Colonic mucosa (tissue), 4 donors: Measurements from ENCODE around the gene UNC93A. TPM values are rescaled to one million over a fixed set of nuclear protein-coding genes. Genes with fewer than 3 reads are reported as not detected.
"Not testable (repeated sequence)": the region's sequence is repeated elsewhere in the genome, so short reads cannot be mapped to it uniquely, and the experiment has no call there.

Source experiments
- DNase-seq: peaks from one replicate; pipeline ENCODE4 v3.0.0-alpha.2; 2020
- H3K27ac ChIP-seq: fragments of 200-600 bp; one replicate; pipeline ENCODE4 v1.8.0; 2021
- H3K27me3 ChIP-seq: fragments of 200-600 bp; one replicate; pipeline ENCODE4 v1.8.0; 2021
- H3K36me3 ChIP-seq: fragments of 200-600 bp; one replicate; pipeline ENCODE4 v1.8.0; 2021
- H3K4me1 ChIP-seq: fragments of 200-600 bp; one replicate; pipeline ENCODE4 v1.8.0; 2021; ENCODE audit warnings: mild to moderate bottlenecking
- H3K4me3 ChIP-seq: fragments of 200-600 bp; one replicate; pipeline ENCODE4 v1.8.0; 2021
- H3K9ac ChIP-seq, 2 donors: one replicate each; pipeline ENCODE4 v1.7.0; 2013; ENCODE audit warnings: control low read depth in 2 of 2, low read depth in 2 of 2, low read length in 2 of 2
- H3K9me3 ChIP-seq: fragments of 200-600 bp; one replicate; pipeline ENCODE4 v1.8.0; 2021
- CTCF ChIP-seq: fragments of 200-600 bp; IDR thresholded peaks from one replicate; pipeline ENCODE4 v1.8.0; 2022; ENCODE audit warnings: antibody characterized with exemption, mild to moderate bottlenecking
- intact Hi-C: fragments of 100-400 bp; cut with DNase I; formaldehyde crosslinking; loops from one replicate; pipeline ENCODE4 v1.14.1; 2022
- total RNA-seq, 2 donors: library from RNA; stranded (reverse); fragmentation: NEBNext Ultra II Directional in 1 of 2; extraction: Animal tissue kit (Norgen Biotek cat#: 25700) in 1 of 2; gene quantifications; one replicate each; pipeline ENCODE4 v1.2.1, GENCODE V29; 2021
- donor health status: healthy.
- donor health status: DM: no; HTN: no; CAD: no.
- donor health status: DM: no; HTN: no; CAD: no.

Gene UNC93A
- total RNA-seq, 2 donors from 2014 or later = 0.53 to 2.5 TPM

- no peaks in the 10 kb centered on the region for H3K36me3 ChIP-seq
- H3K27ac ChIP-seq = no peak overlapping the region
- intact Hi-C loops = no loop called here
- no peak for DNase-seq
- H3K4me1 ChIP-seq = no peaks in the 10 kb centered on the region
- no peaks in the 10 kb centered on the region for H3K9me3 ChIP-seq
- TF ChIP-seq CTCF = no peak
- no peaks in the 10 kb centered on the region for H3K27me3 ChIP-seq
- no peak overlapping the region for H3K9ac ChIP-seq
- no peak overlapping the region for H3K4me3 ChIP-seq
Measured at GRCh38 chr6:167305796-167306195, 14.7 kb downstream of the UNC93A start.

DNA sequence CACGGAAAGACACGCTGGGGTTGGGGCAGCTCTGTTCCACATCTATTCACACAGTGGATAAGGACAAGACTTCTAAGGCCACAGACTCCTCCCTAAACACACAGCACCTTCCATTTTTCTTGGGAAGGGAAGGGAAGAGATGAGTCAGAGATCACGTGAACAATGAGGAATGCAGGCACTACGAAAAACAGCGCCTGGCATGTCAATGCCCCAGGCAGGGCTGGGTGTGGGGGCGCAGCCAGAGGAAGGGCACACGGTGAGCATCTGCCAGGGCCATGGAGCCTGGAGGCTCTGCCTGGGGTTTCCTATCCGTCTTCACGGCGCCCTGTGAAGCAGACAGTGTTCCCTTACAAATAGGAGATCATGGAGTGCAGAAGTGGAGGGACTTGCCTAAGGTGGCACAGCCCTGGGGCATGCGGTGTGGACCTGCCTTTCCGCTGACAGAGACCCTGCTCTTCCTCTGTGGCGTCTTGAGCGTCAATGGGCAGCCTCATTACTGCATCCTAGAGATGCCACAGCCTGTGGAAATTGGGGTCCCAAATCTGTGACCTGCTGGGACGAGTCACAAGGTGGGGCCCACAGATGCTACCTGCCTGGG lies 15.4 kb downstream of the UNC93A start:
- no peaks in the 10 kb centered on the region for H3K36me3 ChIP-seq
- intact Hi-C loops = no loop called here

DNA sequence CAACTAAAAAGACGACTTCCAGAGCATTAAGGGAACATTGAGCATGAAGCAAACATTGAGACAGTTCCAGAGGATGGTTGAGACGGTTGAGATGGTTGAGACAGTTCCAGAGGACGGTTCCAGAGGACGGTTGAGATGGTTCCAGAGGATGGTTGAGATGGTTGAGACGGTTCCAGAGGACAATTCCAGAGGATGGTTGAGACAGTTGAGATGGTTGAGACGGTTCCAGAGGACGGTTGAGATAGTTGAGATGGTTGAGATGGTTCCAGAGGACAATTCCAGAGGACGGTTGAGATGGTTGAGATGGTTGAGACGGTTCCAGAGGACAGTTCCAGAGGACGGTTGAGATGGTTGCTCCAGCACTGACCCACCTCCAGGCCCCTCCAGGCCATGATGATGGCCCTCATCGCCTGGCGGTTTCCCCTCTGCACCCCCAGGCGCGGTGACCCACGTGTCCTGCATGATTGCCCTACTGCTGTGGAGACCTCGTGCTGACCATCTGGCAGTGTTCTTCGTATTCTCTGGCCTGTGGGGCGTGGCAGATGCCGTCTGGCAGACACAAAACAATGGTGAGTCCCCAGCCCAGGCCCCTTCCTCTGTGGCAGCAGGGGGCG lies 16.3 kb downstream of the UNC93A start:
- Histone ChIP-seq H3K36me3 (no peaks in the 10 kb centered on the region), H3K9ac (no peak overlapping the region), H3K9me3 (no peaks in the 10 kb centered on the region), H3K27ac (no peak overlapping the region), H3K27me3 (no peaks in the 10 kb centered on the region), H3K4me1 (no peaks in the 10 kb centered on the region), H3K4me3 (no peak overlapping the region)
- no peak for DNase-seq
- intact Hi-C loops = no loop called here
- TF ChIP-seq CTCF = no peak

More for the DNA sequence above, 15.4 kb downstream of the UNC93A start:
- Histone ChIP-seq H3K4me1 (no peaks in the 10 kb centered on the region), H3K9me3 (no peaks in the 10 kb centered on the region), H3K27ac (no peak overlapping the region), H3K4me3 (no peak overlapping the region), H3K27me3 (no peaks in the 10 kb centered on the region), H3K9ac (no peak overlapping the region)
- no peak for TF ChIP-seq CTCF
- DNase-seq = no peak

- Histone ChIP-seq H3K27ac (no peak overlapping the region), H3K27me3 (no peaks in the 10 kb centered on the region), H3K9me3 (no peaks in the 10 kb centered on the region), H3K36me3 (no peaks in the 10 kb centered on the region), H3K4me3 (no peak overlapping the region), H3K9ac (no peak overlapping the region), H3K4me1 (no peaks in the 10 kb centered on the region)
- no peak for DNase-seq
- intact Hi-C loops = no loop called here
- TF ChIP-seq CTCF = no peak
Measured at GRCh38 chr6:167308207-167308606, 17.1 kb downstream of the UNC93A start.

DNA sequence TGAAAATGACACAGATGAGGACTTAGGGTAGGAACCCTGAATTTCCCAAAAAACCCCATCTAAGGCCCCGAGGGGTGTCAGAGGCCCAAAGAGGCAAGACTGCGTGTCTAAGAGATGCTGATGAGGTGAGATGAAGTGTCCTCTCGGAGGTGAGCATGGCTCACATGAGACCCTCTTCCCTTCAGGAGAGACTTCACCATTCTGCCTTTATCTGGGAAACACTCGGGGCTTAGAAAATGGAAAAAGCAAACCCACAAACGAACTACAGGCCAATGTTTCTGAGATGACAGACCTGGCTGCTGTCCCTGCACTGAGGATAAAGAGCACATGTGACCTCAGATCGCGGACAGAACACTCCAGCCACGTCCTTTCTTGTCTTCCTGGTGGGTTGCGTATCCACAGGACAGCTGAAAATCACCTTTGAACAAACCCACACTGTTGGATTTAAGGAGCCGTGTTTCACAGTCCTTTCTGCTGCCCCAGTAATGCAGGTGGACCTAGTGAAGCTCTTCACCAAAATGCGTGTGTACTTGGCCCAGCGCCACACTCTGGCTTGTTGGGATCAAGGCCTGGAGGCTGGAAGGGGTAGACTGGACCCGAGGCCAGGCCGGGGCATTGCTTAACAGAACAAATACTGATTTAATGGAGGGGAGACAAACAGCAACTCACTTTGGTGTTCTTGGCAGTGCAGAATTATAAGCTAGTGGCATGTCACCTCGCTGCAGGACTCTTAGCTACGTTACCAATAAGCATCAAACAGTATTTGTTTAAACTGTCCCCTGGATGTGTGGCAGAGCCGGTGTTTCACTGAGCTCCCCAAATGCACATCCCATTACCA lies 18.5 kb downstream of the UNC93A start:
- DNase-seq, H3K27ac ChIP-seq, H3K9ac ChIP-seq, H3K9me3 ChIP-seq, H3K27me3 ChIP-seq, intact Hi-C loops, H3K4me1 ChIP-seq, H3K4me3 ChIP-seq, H3K36me3 ChIP-seq: not testable (repeated sequence)

DNA sequence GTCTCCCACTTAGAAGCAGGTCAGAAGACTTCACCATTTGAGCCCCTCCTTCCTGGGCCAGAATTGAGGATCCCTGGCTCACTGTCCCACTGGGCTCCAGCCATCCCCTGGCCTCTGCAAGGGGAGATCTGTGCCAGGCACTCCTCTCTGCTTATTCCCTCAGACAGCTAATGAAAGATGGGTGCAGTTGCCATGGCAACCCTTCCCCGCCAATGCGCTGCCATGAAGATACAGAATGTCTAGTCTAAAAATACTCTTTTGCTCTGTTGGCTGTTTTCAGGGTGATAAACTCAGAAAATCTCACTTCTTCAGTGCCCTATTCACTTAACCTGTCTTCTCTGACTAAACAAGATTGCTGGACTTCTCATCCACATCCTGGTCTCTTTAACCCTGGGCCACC lies 20.2 kb downstream of the UNC93A start:
- Histone ChIP-seq H3K4me1 (no peaks in the 10 kb centered on the region), H3K9me3 (no peaks in the 10 kb centered on the region), H3K9ac (no peak overlapping the region), H3K27ac (no peak overlapping the region), H3K27me3 (no peaks in the 10 kb centered on the region), H3K36me3 (no peaks in the 10 kb centered on the region), H3K4me3 (no peak overlapping the region)
- no peak for TF ChIP-seq CTCF
- intact Hi-C loops = no loop called here
- no peak for DNase-seq

- DNase-seq, H3K36me3 ChIP-seq, H3K9me3 ChIP-seq, H3K4me3 ChIP-seq, H3K27me3 ChIP-seq, H3K9ac ChIP-seq, H3K27ac ChIP-seq, intact Hi-C loops, H3K4me1 ChIP-seq: not testable (repeated sequence)
Measured at GRCh38 chr6:167311691-167312090, 20.6 kb downstream of the UNC93A start.
